ENCODE results near the gene DSCAML1.

DNA sequence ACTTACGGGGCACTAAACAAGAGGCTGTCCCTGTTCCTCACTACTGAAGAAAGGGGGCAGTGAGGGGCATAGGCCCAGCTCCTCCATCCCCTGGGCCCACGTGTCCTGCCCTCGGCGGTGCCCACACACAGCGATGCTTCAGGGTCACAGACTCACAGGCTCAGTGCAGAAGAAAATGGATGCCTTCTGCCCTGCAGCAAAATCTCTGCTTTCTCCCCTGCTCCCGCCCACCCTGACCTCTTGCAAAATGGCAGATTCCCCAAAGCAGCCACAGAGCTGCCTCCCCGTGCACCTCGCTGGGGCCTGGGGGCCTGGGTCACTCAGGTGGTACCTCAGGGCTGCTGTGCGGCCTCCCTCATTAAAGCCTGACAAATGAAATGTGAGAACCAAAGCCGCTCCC is 204.0 kb downstream of the DSCAML1 start:
- TF ChIP-seq RAD21 (IDR thresholded peaks at IDR 0.05; ENCODE audit: low read depth) (no peak), ZNF274 (IDR thresholded peaks at IDR 0.05; ENCODE audit: low read depth, low read length) (no peak)
- TF ChIP-seq, protein P1, sequence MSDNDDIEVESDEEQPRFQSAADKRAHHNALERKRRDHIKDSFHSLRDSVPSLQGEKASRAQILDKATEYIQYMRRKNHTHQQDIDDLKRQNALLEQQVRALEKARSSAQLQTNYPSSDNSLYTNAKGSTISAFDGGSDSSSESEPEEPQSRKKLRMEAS (IDR thresholded peaks at IDR 0.05): no peak
- TF ChIP-seq, protein P2, sequence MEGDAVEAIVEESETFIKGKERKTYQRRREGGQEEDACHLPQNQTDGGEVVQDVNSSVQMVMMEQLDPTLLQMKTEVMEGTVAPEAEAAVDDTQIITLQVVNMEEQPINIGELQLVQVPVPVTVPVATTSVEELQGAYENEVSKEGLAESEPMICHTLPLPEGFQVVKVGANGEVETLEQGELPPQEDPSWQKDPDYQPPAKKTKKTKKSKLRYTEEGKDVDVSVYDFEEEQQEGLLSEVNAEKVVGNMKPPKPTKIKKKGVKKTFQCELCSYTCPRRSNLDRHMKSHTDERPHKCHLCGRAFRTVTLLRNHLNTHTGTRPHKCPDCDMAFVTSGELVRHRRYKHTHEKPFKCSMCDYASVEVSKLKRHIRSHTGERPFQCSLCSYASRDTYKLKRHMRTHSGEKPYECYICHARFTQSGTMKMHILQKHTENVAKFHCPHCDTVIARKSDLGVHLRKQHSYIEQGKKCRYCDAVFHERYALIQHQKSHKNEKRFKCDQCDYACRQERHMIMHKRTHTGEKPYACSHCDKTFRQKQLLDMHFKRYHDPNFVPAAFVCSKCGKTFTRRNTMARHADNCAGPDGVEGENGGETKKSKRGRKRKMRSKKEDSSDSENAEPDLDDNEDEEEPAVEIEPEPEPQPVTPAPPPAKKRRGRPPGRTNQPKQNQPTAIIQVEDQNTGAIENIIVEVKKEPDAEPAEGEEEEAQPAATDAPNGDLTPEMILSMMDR (IDR thresholded peaks at IDR 0.05 in 2 of 3, conservative IDR thresholded peaks at IDR 0.05 in 1 of 3; ENCODE audit: borderline replicate concordance in 1 of 3, insufficient read depth in 1 of 3, low read depth in 2 of 3, low read length in 2 of 3): no peak
- TF ChIP-seq, protein P3, sequence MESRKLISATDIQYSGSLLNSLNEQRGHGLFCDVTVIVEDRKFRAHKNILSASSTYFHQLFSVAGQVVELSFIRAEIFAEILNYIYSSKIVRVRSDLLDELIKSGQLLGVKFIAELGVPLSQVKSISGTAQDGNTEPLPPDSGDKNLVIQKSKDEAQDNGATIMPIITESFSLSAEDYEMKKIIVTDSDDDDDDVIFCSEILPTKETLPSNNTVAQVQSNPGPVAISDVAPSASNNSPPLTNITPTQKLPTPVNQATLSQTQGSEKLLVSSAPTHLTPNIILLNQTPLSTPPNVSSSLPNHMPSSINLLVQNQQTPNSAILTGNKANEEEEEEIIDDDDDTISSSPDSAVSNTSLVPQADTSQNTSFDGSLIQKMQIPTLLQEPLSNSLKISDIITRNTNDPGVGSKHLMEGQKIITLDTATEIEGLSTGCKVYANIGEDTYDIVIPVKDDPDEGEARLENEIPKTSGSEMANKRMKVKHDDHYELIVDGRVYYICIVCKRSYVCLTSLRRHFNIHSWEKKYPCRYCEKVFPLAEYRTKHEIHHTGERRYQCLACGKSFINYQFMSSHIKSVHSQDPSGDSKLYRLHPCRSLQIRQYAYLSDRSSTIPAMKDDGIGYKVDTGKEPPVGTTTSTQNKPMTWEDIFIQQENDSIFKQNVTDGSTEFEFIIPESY (IDR thresholded peaks at IDR 0.05; ENCODE audit: extremely low read depth, insufficient replicate concordance, low read length): no peak

All from HCT116 (cell line).